Neural progenitor cell (in vitro differentiated cells): ENCODE results near the gene MRPL18. TPM values are rescaled to one million over a fixed set of nuclear protein-coding genes. Genes with fewer than 3 reads are reported as not detected.

Experiments used
- DNase-seq: peaks from one replicate; pipeline ENCODE4 v3.0.0-alpha.2; 2016; ENCODE audit warnings: low spot score
- H2AFZ ChIP-seq: fragments of 200-600 bp; sonication (generic); replicated peaks from 2 replicates; pipeline ENCODE4 v1.6.1; 2016; ENCODE audit warnings: antibody characterized with exemption
- H3F3A ChIP-seq: fragments of 200-600 bp; sonication (generic); 2 replicates; pipeline ENCODE4 v1.6.1; 2016; ENCODE audit warnings: antibody characterized with exemption, low read depth
- H3K27ac ChIP-seq: fragments of 200-600 bp; sonication (generic); 2 replicates; pipeline ENCODE4 v1.5.1; 2016; ENCODE audit warnings: mild to moderate bottlenecking
- H3K27me3 ChIP-seq: fragments of 200-600 bp; sonication (generic); 2 replicates; pipeline ENCODE4 v1.6.1; 2016; ENCODE audit warnings: mild to moderate bottlenecking, moderate library complexity
- H3K36me3 ChIP-seq: fragments of 200-600 bp; sonication (generic); 2 replicates; pipeline ENCODE4 v1.5.1; 2016
- H3K4me1 ChIP-seq: fragments of 200-600 bp; sonication (generic); 2 replicates; pipeline ENCODE4 v1.6.1; 2016; ENCODE audit warnings: mixed run types
- H3K4me2 ChIP-seq: fragments of 200-600 bp; sonication (generic); 2 replicates; pipeline ENCODE4 v1.6.1; 2016
- H3K4me3 ChIP-seq: fragments of 200-600 bp; sonication (generic); 2 replicates; pipeline ENCODE4 v1.5.1; 2016
- H3K79me2 ChIP-seq: fragments of 200-600 bp; sonication (generic); 2 replicates; pipeline ENCODE4 v1.6.1; 2016; ENCODE audit warnings: low read depth
- H3K9ac ChIP-seq: fragments of 200-600 bp; sonication (generic); 2 replicates; pipeline ENCODE4 v1.6.1; 2016
- H3K9me3 ChIP-seq: fragments of 200-600 bp; sonication (generic); 2 replicates; pipeline ENCODE4 v1.5.1; 2016; ENCODE audit warnings: low read depth
- H4K20me1 ChIP-seq: fragments of 200-600 bp; sonication (generic); 2 replicates; pipeline ENCODE4 v1.6.1; 2016; ENCODE audit warnings: low read depth
- H3K27ac Mint-ChIP-seq: 3 replicates; pipeline ENCODE4 v1.8.0; 2021; ENCODE audit warnings: mixed read lengths
- H3K27me3 Mint-ChIP-seq: 2 replicates; pipeline ENCODE4 v1.8.0; 2022; ENCODE audit warnings: low read depth, mild to moderate bottlenecking, inconsistent platforms, moderate library complexity, mixed read lengths; ENCODE audit not compliant: insufficient read depth
- H3K36me3 Mint-ChIP-seq: 3 replicates; pipeline ENCODE4 v1.8.0; 2021; ENCODE audit warnings: mixed read lengths
- H3K4me1 Mint-ChIP-seq: 3 replicates; pipeline ENCODE4 v1.8.0; 2021; ENCODE audit warnings: mixed read lengths
- H3K4me3 Mint-ChIP-seq: 3 replicates; pipeline ENCODE4 v1.8.0; 2021; ENCODE audit warnings: mild to moderate bottlenecking, moderate library complexity, mixed read lengths
- H3K9me3 Mint-ChIP-seq: 3 replicates; pipeline ENCODE4 v1.8.0; 2020; ENCODE audit warnings: mixed read lengths
- EZH2 ChIP-seq: fragments of 200-600 bp; sonication (generic); IDR thresholded peaks from 2 replicates; pipeline ENCODE4 v1.6.1; 2017; ENCODE audit warnings: antibody characterized with exemption, mild to moderate bottlenecking, moderate library complexity
- EZH2phosphoT487 ChIP-seq: fragments of 200-600 bp; sonication (generic); IDR thresholded peaks from 2 replicates; pipeline ENCODE4 v1.6.1; 2017; ENCODE audit warnings: antibody characterized with exemption
- total RNA-seq: library from RNA; depleted of rRNA; stranded (reverse); fragments of >200 nt; gene quantifications from 2 replicates; pipeline ENCODE4 v1.2.3, GENCODE V29; 2015; ENCODE audit warnings: low replicate concordance
- TF ChIP-seq, protein P1 (sequence below): fragments of 200-600 bp; sonication (generic); IDR thresholded peaks from 2 replicates; pipeline ENCODE4 v1.5.1; 2017; ENCODE audit warnings: antibody characterized with exemption, mild to moderate bottlenecking

MRPL18 gene
- total RNA-seq, 1 donor from 2014 or later: 69.1 TPM

DNA sequence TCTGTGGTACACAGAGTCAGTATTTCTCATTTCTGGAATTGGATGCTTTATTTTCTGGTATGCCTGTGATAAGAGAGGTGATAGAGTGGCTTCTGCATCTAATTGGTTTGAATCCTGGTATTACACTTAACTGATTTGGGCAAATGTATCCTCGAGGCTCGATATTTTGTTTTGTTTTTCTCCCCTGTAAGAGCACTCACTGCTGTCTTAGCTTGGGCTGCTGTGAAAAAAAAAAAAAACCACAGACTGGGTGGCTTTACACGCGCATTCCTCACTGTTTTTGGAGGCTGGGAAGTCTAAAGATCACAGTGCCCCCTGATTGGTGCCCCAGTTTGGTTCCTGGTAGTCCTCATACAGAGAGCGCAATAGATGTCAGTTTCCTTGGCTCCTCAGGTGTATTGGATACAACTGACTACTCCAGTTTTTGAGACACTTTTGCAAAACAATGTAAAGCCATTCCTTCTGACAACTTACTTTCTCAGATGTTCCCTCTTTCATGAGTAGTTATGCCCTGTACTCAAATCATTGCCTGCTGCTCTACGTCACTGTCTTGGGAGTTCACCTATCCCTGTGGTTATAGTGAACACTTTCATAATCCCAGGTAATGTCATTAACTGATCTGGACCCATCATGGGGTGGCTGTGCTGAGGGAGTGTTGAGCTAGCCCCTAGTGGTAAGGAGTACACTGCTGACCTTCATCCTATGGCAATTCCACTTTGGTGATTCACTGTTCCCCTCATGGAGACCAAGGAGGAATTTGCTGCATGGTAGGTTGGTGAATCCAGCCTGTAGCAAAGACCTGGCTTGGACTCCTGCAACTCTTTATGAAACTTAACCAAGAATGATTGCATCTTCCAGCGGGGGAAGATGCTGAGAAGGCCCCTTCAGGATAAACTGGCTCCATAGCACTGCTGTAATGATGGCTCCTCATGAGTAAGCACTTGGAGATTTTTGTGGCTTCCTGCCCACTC is 32.0 kb upstream of the MRPL18 start:
- H3K27me3 ChIP-seq: no peaks in the 10 kb centered on the region
- Mint-ChIP-seq H3K27me3 (peaks cover 6% of the 10 kb centered on the region), H3K9me3 (no peaks in the 10 kb centered on the region), H3K36me3 (peaks cover 46% of the 10 kb centered on the region), H3K27ac (peak overlapping the region; percentile 46), H3K4me3 (no peak overlapping the region), H3K4me1 (peaks cover 22% of the 10 kb centered on the region)
- H3F3A ChIP-seq: peaks cover 81% of the 10 kb centered on the region
- H3K9me3 ChIP-seq: no peaks in the 10 kb centered on the region
- H3K4me1 ChIP-seq: peaks cover 21% of the 10 kb centered on the region
- no peak overlapping the region for H3K4me2 ChIP-seq
- no peak overlapping the region for H2AFZ ChIP-seq
- TF ChIP-seq, protein P1, sequence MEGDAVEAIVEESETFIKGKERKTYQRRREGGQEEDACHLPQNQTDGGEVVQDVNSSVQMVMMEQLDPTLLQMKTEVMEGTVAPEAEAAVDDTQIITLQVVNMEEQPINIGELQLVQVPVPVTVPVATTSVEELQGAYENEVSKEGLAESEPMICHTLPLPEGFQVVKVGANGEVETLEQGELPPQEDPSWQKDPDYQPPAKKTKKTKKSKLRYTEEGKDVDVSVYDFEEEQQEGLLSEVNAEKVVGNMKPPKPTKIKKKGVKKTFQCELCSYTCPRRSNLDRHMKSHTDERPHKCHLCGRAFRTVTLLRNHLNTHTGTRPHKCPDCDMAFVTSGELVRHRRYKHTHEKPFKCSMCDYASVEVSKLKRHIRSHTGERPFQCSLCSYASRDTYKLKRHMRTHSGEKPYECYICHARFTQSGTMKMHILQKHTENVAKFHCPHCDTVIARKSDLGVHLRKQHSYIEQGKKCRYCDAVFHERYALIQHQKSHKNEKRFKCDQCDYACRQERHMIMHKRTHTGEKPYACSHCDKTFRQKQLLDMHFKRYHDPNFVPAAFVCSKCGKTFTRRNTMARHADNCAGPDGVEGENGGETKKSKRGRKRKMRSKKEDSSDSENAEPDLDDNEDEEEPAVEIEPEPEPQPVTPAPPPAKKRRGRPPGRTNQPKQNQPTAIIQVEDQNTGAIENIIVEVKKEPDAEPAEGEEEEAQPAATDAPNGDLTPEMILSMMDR: peak; percentile 10
- TF ChIP-seq EZH2 (no peak), EZH2phosphoT487 (no peak)
- no peak for DNase-seq
- H4K20me1 ChIP-seq: peaks cover 5% of the 10 kb centered on the region
- no peak overlapping the region for H3K4me3 ChIP-seq
- peaks cover 24% of the 10 kb centered on the region for H3K36me3 ChIP-seq
- peaks cover 25% of the 10 kb centered on the region for H3K79me2 ChIP-seq
- no peak overlapping the region for H3K9ac ChIP-seq
- peak overlapping the region; percentile 27 for H3K27ac ChIP-seq

DNA sequence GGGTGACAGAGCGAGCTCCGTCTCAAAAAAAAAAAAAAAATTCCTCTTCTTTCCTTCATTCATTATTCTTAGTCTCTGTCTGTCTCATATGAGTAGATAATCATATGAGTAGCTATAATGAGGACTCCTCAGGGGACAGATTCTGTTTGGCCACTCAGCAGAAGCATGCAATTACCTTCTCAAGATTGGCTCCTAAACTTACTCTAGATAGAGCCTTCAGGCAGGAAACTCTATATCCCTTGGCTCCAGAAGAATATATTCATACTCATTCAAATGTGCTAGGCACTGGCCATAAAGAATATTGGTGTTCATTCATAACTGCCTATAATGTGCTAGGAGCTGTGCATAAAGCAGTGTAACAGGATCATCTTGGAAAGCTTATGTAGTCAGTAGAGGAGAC is 30.6 kb upstream of the MRPL18 start:
- no peaks in the 10 kb centered on the region for H3K27me3 ChIP-seq
- no peaks in the 10 kb centered on the region for H3K9me3 ChIP-seq
- peaks cover 21% of the 10 kb centered on the region for H3K4me1 ChIP-seq
- Mint-ChIP-seq H3K4me1 (peaks cover 24% of the 10 kb centered on the region), H3K27ac (no peak overlapping the region), H3K4me3 (peak overlapping the region; percentile 56), H3K9me3 (no peaks in the 10 kb centered on the region), H3K36me3 (peaks cover 42% of the 10 kb centered on the region), H3K27me3 (peaks cover 6% of the 10 kb centered on the region)
- no peaks in the 10 kb centered on the region for H4K20me1 ChIP-seq
- peaks cover 68% of the 10 kb centered on the region for H3F3A ChIP-seq
- H3K4me3 ChIP-seq: no peak overlapping the region
- H3K36me3 ChIP-seq: peaks cover 12% of the 10 kb centered on the region
- peaks cover 28% of the 10 kb centered on the region for H3K79me2 ChIP-seq
- no peak for TF ChIP-seq EZH2
- TF ChIP-seq, protein P1: no peak
- no peak for TF ChIP-seq EZH2phosphoT487
- H3K9ac ChIP-seq: no peak overlapping the region
- H3K4me2 ChIP-seq: peak overlapping the region; percentile 80
- H2AFZ ChIP-seq: no peak overlapping the region
- H3K27ac ChIP-seq: peak overlapping the region; percentile 96
- DNase-seq: no peak

DNA sequence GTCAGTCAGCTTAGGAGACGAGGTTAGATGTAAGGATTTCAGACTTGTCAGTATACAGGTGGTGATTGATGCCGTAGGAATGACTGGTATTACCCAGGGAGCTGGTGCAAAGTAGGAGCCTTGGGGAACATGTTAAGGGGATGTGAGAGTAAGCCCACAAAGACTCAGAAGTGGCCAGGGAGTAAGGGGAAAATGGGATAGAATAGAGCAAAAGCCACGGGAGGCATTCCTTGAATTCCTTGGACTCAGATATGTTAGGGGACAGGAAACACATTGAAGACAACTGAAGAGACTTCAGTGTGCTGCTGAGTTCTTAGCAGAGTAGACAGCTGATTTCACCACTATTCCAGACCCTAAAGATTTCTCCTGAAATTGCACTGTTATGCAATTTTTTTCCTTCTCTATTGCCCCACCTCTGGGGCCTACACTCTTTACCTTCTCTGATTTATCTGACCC is 29.6 kb upstream of the MRPL18 start:
- H3K4me2 ChIP-seq: peak overlapping the region; percentile 80
- H3K27ac ChIP-seq: peak overlapping the region; percentile 96

More for the DNA sequence above, 29.6 kb upstream of the MRPL18 start:
- H3K4me1 Mint-ChIP-seq: peaks cover 29% of the 10 kb centered on the region
- peak; percentile 85 for DNase-seq
- no peaks in the 10 kb centered on the region for H3K9me3 Mint-ChIP-seq
- Histone ChIP-seq H3K27me3 (no peaks in the 10 kb centered on the region), H2AFZ (no peak overlapping the region), H3F3A (peaks cover 59% of the 10 kb centered on the region), H3K9me3 (no peaks in the 10 kb centered on the region), H3K36me3 (peaks cover 9% of the 10 kb centered on the region), H3K9ac (no peak overlapping the region), H4K20me1 (no peaks in the 10 kb centered on the region), H3K4me3 (peak overlapping the region; percentile 57), H3K4me1 (peaks cover 21% of the 10 kb centered on the region), H3K79me2 (peaks cover 37% of the 10 kb centered on the region)
- TF ChIP-seq, protein P1: no peak
- TF ChIP-seq EZH2: no peak
- TF ChIP-seq EZH2phosphoT487: no peak
- H3K27me3 Mint-ChIP-seq: peaks cover 4% of the 10 kb centered on the region
- peaks cover 40% of the 10 kb centered on the region for H3K36me3 Mint-ChIP-seq
- H3K4me3 Mint-ChIP-seq: peak overlapping the region; percentile 93
- H3K27ac Mint-ChIP-seq: peak overlapping the region; percentile 95
